Esophagus squamous epithelium (tissue), 5 donors: ENCODE results near the gene DAB2. TPM values are rescaled to one million over a fixed set of nuclear protein-coding genes. Genes with fewer than 3 reads are reported as not detected.

ENCODE experiments used
- DNase-seq: peaks from one replicate; lab custom pipeline; 2025; lab: John Stamatoyannopoulos, UW
- H3K27ac ChIP-seq, 4 donors: fragments of 200-600 bp; sonication (generic); one replicate each; pipeline ENCODE4 v1.5.1; 2016 to 2019; ENCODE audit warnings: mild to moderate bottlenecking in 1 of 4
- H3K27me3 ChIP-seq, 4 donors: fragments of 200-600 bp; sonication (generic); 1 replicate in 3 of 4; 2 replicates in 1 of 4; pipeline versions ENCODE4 v1.5.1 to v1.6.0; 2017 to 2021; ENCODE audit warnings: antibody characterized with exemption in 1 of 4
- H3K36me3 ChIP-seq, 3 donors: fragments of 200-600 bp; sonication (generic); one replicate each; pipeline ENCODE4 v1.5.1; 2016 to 2019
- H3K4me1 ChIP-seq, 3 donors: fragments of 200-600 bp; sonication (generic); one replicate each; pipeline ENCODE4 v1.5.1; 2017 to 2019
- H3K4me3 ChIP-seq, 4 donors: fragments of 200-600 bp; sonication (generic); 1 replicate in 3 of 4; 2 replicates in 1 of 4; pipeline ENCODE4 v1.5.1; 2016 to 2019; ENCODE audit warnings: mild to moderate bottlenecking in 2 of 4, moderate library complexity in 1 of 4
- H3K9me3 ChIP-seq, 3 donors: fragments of 200-600 bp; sonication (generic); one replicate each; pipeline ENCODE4 v1.5.1; 2016 to 2019
- CTCF ChIP-seq, 6 experiments: fragments of 450-650 bp in 4 of 6; fragments of 200-600 bp in 2 of 6; sonication (generic) in 2 of 6; IDR thresholded peaks; one replicate each; pipeline ENCODE4 v1.5.1; 2016 to 2019; ENCODE audit warnings: antibody characterized with exemption in 6 of 6, mild to moderate bottlenecking in 4 of 6, moderate library complexity in 4 of 6
- POLR2A ChIP-seq, 4 donors: fragments of 450-650 bp; IDR thresholded peaks; one replicate each; pipeline ENCODE4 v1.6.1; 2017; ENCODE audit warnings: antibody characterized with exemption in 4 of 4, mild to moderate bottlenecking in 4 of 4, moderate library complexity in 3 of 4
- WGBS, 2 donors: methylation state at CpG; one replicate each; pipeline ENCODE4 v1.1.5; 2018; 5-methylcytosine and 5-hydroxymethylcytosine counted together
- intact Hi-C: fragments of 100-400 bp; cut with DNase I; formaldehyde crosslinking; loops from one replicate; pipeline ENCODE4 v1.15.0; 2022
- total RNA-seq, 4 donors: library from RNA; depleted of rRNA; stranded (reverse); fragments of >200 nt; gene quantifications; one replicate each; pipeline ENCODE4 v1.1.0, GENCODE V29; 2016
- donor health status: DM: yes; HTN: yes; CAD: no.

DAB2 gene
- total RNA-seq, 4 donors from 2014 or later: 0.95 to 35.1 (median 11.8) TPM

GRCh38 chr5:39433848-39434247 is 9.1 kb upstream of the DAB2 start:
- Histone ChIP-seq H3K36me3 (no peaks in the 10 kb centered on the region), H3K4me3 (no peak overlapping the region), H3K4me1 (no peaks in the 10 kb centered on the region), H3K27me3 (no peaks in the 10 kb centered on the region), H3K9me3 (no peaks in the 10 kb centered on the region), H3K27ac (no peak overlapping the region)
- WGBS, 2 donors: 43 to 52% methylated on average over 4 of the region's 4 CpGs
- intact Hi-C loops: no loop called here
- DNase-seq: no peak
- TF ChIP-seq CTCF (IDR thresholded peaks at IDR 0.05): no peak
- TF ChIP-seq POLR2A (IDR thresholded peaks at IDR 0.05): no peak

- no peak for DNase-seq
- no peak overlapping the region for H3K27ac ChIP-seq
- H3K4me1 ChIP-seq: no peaks in the 10 kb centered on the region
- no peaks in the 10 kb centered on the region for H3K9me3 ChIP-seq
- no peak for TF ChIP-seq CTCF (IDR thresholded peaks at IDR 0.05)
- TF ChIP-seq POLR2A (IDR thresholded peaks at IDR 0.05): no peak
- H3K4me3 ChIP-seq: no peak overlapping the region
- intact Hi-C loops: no loop called here
- no peaks in the 10 kb centered on the region for H3K36me3 ChIP-seq
- 74% methylated on average over 12 of the region's 12 CpGs for WGBS, 2 donors
- H3K27me3 ChIP-seq: peaks cover 0 to 4% (median 0%) of the 10 kb centered on the region in 4 donors
These were observed 8.1 kb upstream of the DAB2 start for GRCh38 chr5:39432696-39433530.

- Histone ChIP-seq H3K4me3 (no peak overlapping the region), H3K9me3 (no peaks in the 10 kb centered on the region), H3K4me1 (peaks cover 0 to 22% (median 0%) of the 10 kb centered on the region in 3 donors), H3K27ac (no peak overlapping the region), H3K27me3 (peaks cover 0 to 24% (median 0%) of the 10 kb centered on the region in 4 donors), H3K36me3 (no peaks in the 10 kb centered on the region)
- no peak for TF ChIP-seq CTCF (IDR thresholded peaks at IDR 0.05)
- no peak for TF ChIP-seq POLR2A (IDR thresholded peaks at IDR 0.05)
- 57 to 68% methylated on average over 2 of the region's 2 CpGs for WGBS, 2 donors
- intact Hi-C loops: no loop called here
- DNase-seq: no peak
These were observed 5.7 kb upstream of the DAB2 start for GRCh38 chr5:39430461-39430860.

DNA sequence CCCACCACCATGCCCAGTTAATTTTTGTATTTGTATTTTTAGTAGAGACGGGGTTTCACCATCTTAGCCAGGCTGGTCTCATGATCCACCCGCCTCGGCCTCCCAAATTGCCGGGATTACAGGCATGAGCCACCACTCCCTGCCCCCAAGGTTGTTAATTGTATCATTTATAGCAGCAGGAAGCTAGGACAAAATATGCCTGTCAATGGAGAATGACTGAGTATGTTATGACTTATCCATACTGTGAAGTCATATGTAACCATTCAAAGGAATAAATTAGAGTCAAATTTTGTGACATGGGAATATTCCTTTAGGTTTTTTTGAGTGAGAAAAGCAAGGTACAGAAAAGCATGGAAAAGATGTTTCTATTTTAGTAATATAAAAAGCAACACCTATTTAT is 3.9 kb upstream of the DAB2 start:
- H3K27ac ChIP-seq: no peak overlapping the region
- peaks cover 0 to 43% (median 0%) of the 10 kb centered on the region in 4 donors for H3K27me3 ChIP-seq
- no peaks in the 10 kb centered on the region for H3K36me3 ChIP-seq
- no peak for TF ChIP-seq POLR2A (IDR thresholded peaks at IDR 0.05)
- no peak for TF ChIP-seq CTCF (IDR thresholded peaks at IDR 0.05)
- intact Hi-C loops: no loop called here
- H3K4me3 ChIP-seq: no peak overlapping the region
- 49 to 94% methylated on average over 4 of the region's 4 CpGs for WGBS, 2 donors
- H3K9me3 ChIP-seq: no peaks in the 10 kb centered on the region
- peaks cover 0 to 37% (median 0%) of the 10 kb centered on the region in 3 donors for H3K4me1 ChIP-seq
- DNase-seq: no peak

DNA sequence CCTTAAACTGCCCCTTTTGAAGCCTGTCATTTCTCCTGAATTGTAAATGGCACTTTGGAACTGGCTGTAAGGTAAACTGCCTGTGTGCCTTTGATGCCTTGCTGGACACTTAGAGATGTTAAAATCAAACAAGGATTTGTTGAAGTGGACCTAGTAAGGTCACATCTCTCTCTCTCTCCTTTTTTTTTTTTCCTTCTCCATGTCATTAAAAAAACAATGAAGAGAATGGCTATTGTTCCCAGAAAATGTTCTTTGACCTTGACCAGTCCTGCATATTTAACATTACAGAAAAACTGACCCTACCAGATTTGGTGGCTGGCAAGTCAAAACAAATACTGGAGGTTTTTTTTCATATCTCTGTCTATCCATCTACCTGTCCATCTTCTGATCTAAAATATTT is 2.9 kb upstream of the DAB2 start:
- H3K27me3 ChIP-seq: peaks cover 0 to 47% (median 0%) of the 10 kb centered on the region in 4 donors
- no peaks in the 10 kb centered on the region for H3K9me3 ChIP-seq
- DNase-seq: no peak
- intact Hi-C loops: no loop called here
- no peaks in the 10 kb centered on the region for H3K36me3 ChIP-seq
- H3K4me1 ChIP-seq: peaks cover 0 to 39% (median 0%) of the 10 kb centered on the region in 3 donors
- H3K4me3 ChIP-seq: no peak overlapping the region
- H3K27ac ChIP-seq: no peak overlapping the region
- TF ChIP-seq CTCF (IDR thresholded peaks at IDR 0.05): no peak
- TF ChIP-seq POLR2A (IDR thresholded peaks at IDR 0.05): no peak
